HFFc6 (cell line): ENCODE measurements around the gene JAKMIP2. TPM values are rescaled to one million over a fixed set of nuclear protein-coding genes. Genes with fewer than 3 reads are reported as not detected.

Experiments
- DNase-seq: peaks from one replicate; pipeline ENCODE4 v3.0.0-alpha.2; 2018
- H3K27ac Mint-ChIP-seq: 2 replicates; pipeline ENCODE4 v1.8.0; 2020; ENCODE audit warnings: mild to moderate bottlenecking, mixed read lengths
- H3K27me3 Mint-ChIP-seq: 2 replicates; pipeline ENCODE4 v1.8.0; 2021; ENCODE audit warnings: mild to moderate bottlenecking, moderate library complexity, mixed read lengths; ENCODE audit not compliant: insufficient read depth
- H3K36me3 Mint-ChIP-seq: 2 replicates; pipeline ENCODE4 v1.8.0; 2021; ENCODE audit warnings: low read depth, mixed read lengths
- H3K4me1 Mint-ChIP-seq: 2 replicates; pipeline ENCODE4 v1.8.0; 2020; ENCODE audit warnings: low read depth, mixed read lengths
- H3K4me3 Mint-ChIP-seq: 2 replicates; pipeline ENCODE4 v1.8.0; 2020; ENCODE audit warnings: mild to moderate bottlenecking, moderate library complexity, mixed read lengths
- H3K9me3 Mint-ChIP-seq: 2 replicates; pipeline ENCODE4 v1.8.0; 2020; ENCODE audit warnings: mild to moderate bottlenecking, mixed read lengths
- total RNA-seq, 6 experiments: library from RNA; stranded (reverse); fragmentation: NEBNext Ultra II Directional; extraction: Animal tissue kit (Norgen Biotek cat#: 25700); gene quantifications; 2 replicates in 1 of 6; 3 replicates in 5 of 6; pipeline ENCODE4 v1.2.3, GENCODE V29; 2021
- TF ChIP-seq, protein P1 (sequence below): fragments of 200-600 bp; sonication (generic); IDR thresholded peaks from 2 replicates; pipeline ENCODE4 v1.5.0; 2021; ENCODE audit warnings: antibody characterized with exemption, mild to moderate bottlenecking

The JAKMIP2 gene
- total RNA-seq, 6 experiments from 2014 or later: not detected

DNA sequence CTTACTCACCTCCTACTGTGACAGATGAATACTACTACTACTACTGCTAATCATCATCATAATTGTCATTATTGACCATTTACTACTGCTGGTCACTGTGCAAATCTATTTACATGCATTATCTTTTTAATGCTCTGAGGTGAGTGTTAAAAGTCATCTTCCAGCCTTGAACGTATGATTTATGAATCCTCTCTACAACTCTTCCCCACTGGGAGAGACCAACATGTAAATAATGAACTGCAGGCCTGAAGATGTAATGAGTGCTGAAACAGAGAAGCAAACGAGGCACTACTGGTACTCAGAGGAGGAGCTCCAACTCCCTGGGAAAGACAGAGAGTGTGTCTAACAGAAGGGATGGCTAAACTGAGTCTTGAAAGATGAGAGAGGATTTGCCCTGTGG lies 95.4 kb downstream of the JAKMIP2 start:
- no peak for DNase-seq
- H3K4me1 Mint-ChIP-seq: no peaks in the 10 kb centered on the region
- H3K4me3 Mint-ChIP-seq: no peak overlapping the region
- no peak overlapping the region for H3K27ac Mint-ChIP-seq
- H3K27me3 Mint-ChIP-seq: peaks cover 2% of the 10 kb centered on the region
- H3K9me3 Mint-ChIP-seq: no peaks in the 10 kb centered on the region; the same call in 1 of the 2 replicates
- no peaks in the 10 kb centered on the region for H3K36me3 Mint-ChIP-seq
- TF ChIP-seq, protein P1, sequence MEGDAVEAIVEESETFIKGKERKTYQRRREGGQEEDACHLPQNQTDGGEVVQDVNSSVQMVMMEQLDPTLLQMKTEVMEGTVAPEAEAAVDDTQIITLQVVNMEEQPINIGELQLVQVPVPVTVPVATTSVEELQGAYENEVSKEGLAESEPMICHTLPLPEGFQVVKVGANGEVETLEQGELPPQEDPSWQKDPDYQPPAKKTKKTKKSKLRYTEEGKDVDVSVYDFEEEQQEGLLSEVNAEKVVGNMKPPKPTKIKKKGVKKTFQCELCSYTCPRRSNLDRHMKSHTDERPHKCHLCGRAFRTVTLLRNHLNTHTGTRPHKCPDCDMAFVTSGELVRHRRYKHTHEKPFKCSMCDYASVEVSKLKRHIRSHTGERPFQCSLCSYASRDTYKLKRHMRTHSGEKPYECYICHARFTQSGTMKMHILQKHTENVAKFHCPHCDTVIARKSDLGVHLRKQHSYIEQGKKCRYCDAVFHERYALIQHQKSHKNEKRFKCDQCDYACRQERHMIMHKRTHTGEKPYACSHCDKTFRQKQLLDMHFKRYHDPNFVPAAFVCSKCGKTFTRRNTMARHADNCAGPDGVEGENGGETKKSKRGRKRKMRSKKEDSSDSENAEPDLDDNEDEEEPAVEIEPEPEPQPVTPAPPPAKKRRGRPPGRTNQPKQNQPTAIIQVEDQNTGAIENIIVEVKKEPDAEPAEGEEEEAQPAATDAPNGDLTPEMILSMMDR: no peak

DNA sequence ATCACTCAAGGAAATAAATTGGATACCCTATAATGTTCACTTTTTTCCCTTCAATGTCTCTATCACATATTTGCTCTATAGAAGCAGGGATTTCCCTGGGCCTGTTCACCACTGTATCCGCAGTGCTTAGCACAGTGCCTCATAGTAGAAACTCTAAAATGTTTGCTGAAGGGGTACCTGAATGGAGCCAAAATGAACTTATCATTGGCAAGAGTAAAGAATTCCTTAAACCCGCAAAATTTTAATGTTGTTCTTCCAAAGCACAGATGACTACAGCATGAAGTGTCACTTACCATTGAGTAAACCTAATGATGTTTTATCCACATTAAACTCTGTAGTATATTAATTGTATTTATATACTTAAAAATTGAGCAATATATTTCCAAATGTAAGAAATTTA lies 96.1 kb downstream of the JAKMIP2 start:
- Mint-ChIP-seq H3K4me3 (no peak overlapping the region), H3K27ac (no peak overlapping the region), H3K27me3 (peaks cover 2% of the 10 kb centered on the region), H3K9me3 (no peaks in the 10 kb centered on the region; the same call in 1 of the 2 replicates), H3K4me1 (no peaks in the 10 kb centered on the region), H3K36me3 (no peaks in the 10 kb centered on the region)
- TF ChIP-seq, protein P1: no peak
- DNase-seq: no peak

DNA sequence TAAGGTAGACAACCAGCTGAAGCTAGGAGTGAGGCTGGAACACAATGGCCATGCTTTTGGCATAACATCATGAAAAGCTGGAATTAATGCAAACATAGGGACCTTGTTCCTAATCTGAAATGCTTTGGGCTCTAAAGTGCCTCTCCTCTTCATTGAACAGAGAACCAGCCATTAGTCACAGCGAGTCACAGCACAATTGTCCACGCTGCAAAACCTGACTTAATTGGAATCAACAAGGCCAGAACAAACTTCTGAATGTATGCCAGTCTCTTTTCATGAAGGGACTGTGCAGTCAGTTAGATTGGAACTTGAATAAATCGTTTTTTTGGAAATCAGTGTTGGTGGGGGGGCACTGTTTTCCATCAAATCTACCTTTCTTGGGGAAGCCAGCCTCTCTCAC lies 96.5 kb downstream of the JAKMIP2 start:
- Mint-ChIP-seq H3K9me3 (no peaks in the 10 kb centered on the region; the same call in 1 of the 2 replicates), H3K27me3 (peaks cover 2% of the 10 kb centered on the region), H3K4me3 (no peak overlapping the region), H3K27ac (no peak overlapping the region), H3K4me1 (no peaks in the 10 kb centered on the region), H3K36me3 (no peaks in the 10 kb centered on the region)
- no peak for DNase-seq
- TF ChIP-seq, protein P1: no peak

DNA sequence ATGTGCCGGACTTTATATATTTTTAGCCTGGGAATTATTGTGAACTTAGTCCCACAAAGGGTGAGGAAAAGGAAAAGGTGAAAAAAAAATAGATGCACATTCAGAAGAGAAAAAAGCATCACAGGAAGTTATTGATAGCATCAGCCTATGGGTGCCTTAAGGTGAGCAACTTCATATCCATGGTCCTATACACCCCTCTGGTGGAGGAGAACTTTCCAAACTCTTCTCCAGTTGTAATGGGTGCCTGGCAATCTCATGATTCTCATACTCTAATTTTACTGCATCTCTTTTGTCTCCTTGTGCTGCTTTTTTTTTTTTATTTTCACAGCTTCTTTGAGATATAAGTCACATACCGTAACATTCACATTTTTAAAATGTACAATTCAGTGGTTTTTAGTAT lies 107.4 kb downstream of the JAKMIP2 start:
- H3K4me1 Mint-ChIP-seq: no peaks in the 10 kb centered on the region
- DNase-seq: no peak
- no peak overlapping the region for H3K4me3 Mint-ChIP-seq
- H3K27me3 Mint-ChIP-seq: no peaks in the 10 kb centered on the region
- no peak overlapping the region for H3K27ac Mint-ChIP-seq
- H3K9me3 Mint-ChIP-seq: no peaks in the 10 kb centered on the region
- H3K36me3 Mint-ChIP-seq: no peaks in the 10 kb centered on the region
- TF ChIP-seq, protein P1: no peak

DNA sequence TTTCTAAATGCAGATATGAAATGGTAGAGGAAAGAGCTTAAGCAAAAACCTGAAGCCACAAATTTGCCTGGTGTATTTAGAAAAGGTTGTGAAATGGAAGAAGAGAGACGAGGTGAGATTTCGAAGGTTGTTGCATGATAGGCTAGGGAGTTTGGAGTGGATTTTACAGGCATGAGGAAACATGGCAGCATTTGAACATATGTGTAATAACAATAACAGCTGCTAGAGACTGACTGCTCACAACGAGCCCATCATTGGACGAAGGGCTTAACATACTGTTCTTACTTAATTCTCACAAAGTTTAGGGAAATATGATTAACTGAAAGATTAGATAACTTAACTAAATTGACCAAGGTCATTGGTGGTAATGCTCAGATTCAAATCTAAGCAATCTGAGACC lies 108.1 kb downstream of the JAKMIP2 start:
- no peaks in the 10 kb centered on the region for H3K9me3 Mint-ChIP-seq
- TF ChIP-seq, protein P1: no peak
- no peak for DNase-seq
- H3K4me1 Mint-ChIP-seq: no peaks in the 10 kb centered on the region
- no peaks in the 10 kb centered on the region for H3K27me3 Mint-ChIP-seq
- no peak overlapping the region for H3K4me3 Mint-ChIP-seq
- no peak overlapping the region for H3K27ac Mint-ChIP-seq
- H3K36me3 Mint-ChIP-seq: no peaks in the 10 kb centered on the region

DNA sequence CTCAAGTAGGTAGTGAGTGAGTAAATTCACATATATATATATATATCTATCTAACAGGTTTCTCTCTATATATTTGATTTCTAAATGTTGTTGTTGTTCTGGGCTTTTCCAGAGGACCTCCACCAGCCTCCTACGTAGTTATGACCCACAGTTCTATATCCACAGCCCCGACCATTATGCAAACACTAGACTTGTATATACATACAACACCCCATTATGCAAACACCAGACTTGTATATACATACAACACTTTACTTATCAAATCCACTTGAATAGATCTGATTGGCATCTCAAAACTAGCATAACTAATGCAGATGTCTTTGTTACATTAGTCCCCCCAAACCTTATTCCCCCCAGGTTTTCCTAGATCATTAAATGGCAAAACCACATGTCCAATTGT lies 108.7 kb downstream of the JAKMIP2 start:
- H3K9me3 Mint-ChIP-seq: no peaks in the 10 kb centered on the region
- H3K27me3 Mint-ChIP-seq: no peaks in the 10 kb centered on the region
- H3K4me1 Mint-ChIP-seq: no peaks in the 10 kb centered on the region
- no peak for DNase-seq
- no peak overlapping the region for H3K4me3 Mint-ChIP-seq
- no peak overlapping the region for H3K27ac Mint-ChIP-seq
- no peaks in the 10 kb centered on the region for H3K36me3 Mint-ChIP-seq
- TF ChIP-seq, protein P1: no peak
